ENCODE measurements around the gene CNOT11.

The CNOT11 gene

GRCh38 chr2:101262142-101262541, 9.5 kb downstream of the CNOT11 start:
- no peak overlapping the region for H3K4me3 ChIP-seq (ENCODE audit: low read depth, low read length)
- no peak for DNase-seq (ENCODE audit: low read depth)
- TF ChIP-seq CTCF (IDR thresholded peaks at IDR 0.05; ENCODE audit: insufficient read depth, low read depth, low read length, missing control alignments), result no peak

DNA sequence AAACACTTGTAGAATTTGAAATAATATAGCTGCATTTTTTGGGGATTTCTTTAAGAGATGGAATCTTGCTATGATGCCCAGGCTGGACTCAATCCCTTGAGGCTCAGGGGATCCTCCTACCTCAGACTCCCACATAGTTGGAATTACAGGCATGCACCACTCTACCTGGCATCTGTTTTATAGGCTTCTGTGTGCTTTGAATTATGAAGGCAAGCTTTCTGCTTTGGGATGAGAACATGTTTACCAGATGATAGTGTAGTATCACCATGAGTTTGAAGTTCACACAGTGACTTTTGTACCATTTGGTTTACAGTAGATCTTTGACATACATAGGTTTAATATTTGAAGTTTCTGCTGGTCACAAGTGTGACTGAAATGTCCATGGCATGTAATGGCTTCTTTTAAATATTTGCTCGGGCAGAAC, 10.7 kb downstream of the CNOT11 start:
- H3K4me3 ChIP-seq (ENCODE audit: low read depth, low read length), result no peak overlapping the region
- TF ChIP-seq CTCF (IDR thresholded peaks at IDR 0.05; ENCODE audit: insufficient read depth, low read depth, low read length, missing control alignments), result no peak
- DNase-seq (ENCODE audit: low read depth), result no peak

GRCh38 chr2:101264360-101264939, 11.8 kb downstream of the CNOT11 start:
- no peak for DNase-seq (ENCODE audit: low read depth)
- TF ChIP-seq CTCF (IDR thresholded peaks at IDR 0.05; ENCODE audit: insufficient read depth, low read depth, low read length, missing control alignments), result no peak
- no peak overlapping the region for H3K4me3 ChIP-seq (ENCODE audit: low read depth, low read length)

DNA sequence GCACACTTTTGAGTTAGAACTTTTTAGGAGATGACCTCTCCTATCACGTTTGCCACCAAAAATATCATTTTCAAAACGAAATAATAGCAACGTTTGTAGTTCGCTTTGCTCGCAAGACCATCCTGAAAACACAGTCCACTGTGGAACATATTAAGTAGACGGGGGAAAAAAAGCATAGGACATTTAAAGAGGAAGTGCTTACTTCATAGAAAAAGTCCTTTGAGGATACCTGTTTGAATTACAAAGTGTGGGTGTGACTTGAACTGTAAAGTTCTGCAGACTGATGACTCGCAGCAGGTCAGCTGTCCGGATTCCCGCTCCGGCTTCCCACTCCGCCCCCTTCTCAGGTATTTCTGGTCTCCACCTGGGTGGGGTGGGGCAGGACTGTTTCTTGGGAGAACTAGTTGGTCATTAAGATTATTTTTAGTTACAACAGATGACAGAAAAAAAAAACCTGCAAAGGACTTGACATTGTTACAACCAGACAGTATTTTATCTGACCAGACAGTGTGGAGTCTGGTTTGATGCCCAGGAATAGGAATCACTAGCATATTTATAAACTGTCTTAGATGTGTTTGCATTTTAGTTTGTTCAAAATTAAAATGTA, 13.3 kb downstream of the CNOT11 start:
- no peak for DNase-seq (ENCODE audit: low read depth)
- no peak overlapping the region for H3K4me3 ChIP-seq (ENCODE audit: low read depth, low read length)
- no peak for TF ChIP-seq CTCF (IDR thresholded peaks at IDR 0.05; ENCODE audit: insufficient read depth, low read depth, low read length, missing control alignments)

DNA sequence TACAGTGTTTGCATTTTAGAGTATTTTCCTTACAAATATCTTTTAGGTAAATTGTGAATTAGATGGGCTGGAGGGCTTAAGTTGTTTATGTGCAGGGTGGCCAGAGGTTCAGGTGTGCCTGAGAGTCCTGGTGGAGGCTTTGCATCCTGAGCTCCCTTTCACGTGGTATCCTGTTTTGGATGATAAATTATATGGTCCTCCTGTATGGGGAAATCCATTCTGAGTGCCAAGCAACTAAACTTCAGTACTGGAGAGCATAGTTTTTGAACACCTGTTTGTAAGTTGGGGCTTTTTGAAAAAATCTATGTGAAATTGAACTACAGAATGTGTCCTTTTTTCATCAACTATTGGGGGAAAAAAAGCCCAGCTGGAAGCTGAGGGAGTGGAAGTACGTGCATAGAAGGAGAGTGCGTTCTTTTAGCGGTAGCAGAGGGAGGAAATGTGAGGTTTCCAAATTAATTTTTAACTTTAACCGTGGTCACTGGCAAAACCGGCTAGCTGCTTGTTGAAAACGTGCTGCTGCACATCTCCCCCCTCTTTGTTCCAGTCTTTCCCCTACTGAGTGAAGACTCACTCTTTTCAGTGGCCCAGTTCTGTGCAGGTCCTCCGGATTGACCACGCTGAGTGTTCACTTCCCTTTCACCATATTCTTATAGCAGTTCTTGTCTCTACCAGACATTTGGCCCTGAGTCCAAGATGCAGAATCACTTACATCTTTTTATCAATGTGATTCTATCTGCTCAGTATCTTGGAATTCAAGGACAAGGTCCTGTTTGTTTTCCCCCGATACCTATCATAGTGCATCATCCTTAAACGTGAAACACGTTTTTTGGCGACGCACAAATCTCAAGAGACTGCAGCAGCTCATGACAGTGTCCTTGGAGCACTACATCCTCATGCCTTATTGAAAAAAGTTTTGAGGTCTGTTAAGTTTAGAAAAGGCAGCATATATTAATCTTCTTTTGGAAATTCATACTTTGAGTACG, 15.3 kb downstream of the CNOT11 start:
- no peak for DNase-seq (ENCODE audit: low read depth)
- no peak for TF ChIP-seq CTCF (IDR thresholded peaks at IDR 0.05; ENCODE audit: insufficient read depth, low read depth, low read length, missing control alignments)
- H3K4me3 ChIP-seq (ENCODE audit: low read depth, low read length), result no peak overlapping the region

DNA sequence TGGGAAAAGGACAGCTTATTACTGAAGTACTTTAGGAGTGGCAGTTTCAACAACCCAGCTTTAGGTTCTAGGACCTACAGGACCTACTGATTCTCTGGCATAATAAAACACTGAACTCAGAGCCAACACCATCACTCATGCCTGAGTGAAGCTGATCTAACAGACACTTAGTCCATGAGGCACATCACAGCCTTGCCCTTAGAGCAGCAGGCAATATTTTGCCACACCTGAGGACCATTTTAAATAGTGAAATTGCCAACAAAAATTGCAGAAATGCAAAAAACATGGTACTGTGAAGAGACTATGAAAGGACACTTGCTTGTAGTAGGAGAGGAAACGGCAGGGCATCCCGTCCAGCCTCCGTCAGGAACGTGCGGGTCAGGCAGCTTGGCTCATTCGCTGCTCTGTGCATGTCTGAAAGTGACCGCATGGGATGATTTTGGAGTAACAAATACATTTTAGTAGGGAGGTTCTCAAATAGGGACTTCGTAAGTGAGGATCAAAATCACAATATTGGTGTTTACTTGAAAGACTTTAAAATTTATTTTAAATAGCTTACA, 18.1 kb downstream of the CNOT11 start:
- TF ChIP-seq CTCF (IDR thresholded peaks at IDR 0.05; ENCODE audit: insufficient read depth, low read depth, low read length, missing control alignments), result no peak
- H3K4me3 ChIP-seq (ENCODE audit: low read depth, low read length), result no peak overlapping the region
- no peak for DNase-seq (ENCODE audit: low read depth)
